ENCODE measurements around the gene KIF18A.
"Not testable (repeated sequence)": the region's sequence is repeated elsewhere in the genome, so short reads cannot be mapped to it uniquely, and the experiment has no call there.

Gene KIF18A

GRCh38 chr11:28106353-28107043 is 1.5 kb downstream of the KIF18A start:
- no peak for DNase-seq

GRCh38 chr11:28105869-28106268 is 2.1 kb downstream of the KIF18A start:
- DNase-seq: no peak

GRCh38 chr11:28104984-28105383 is 3.0 kb downstream of the KIF18A start:
- DNase-seq: no peak

GRCh38 chr11:28104425-28104824 is 3.5 kb downstream of the KIF18A start:
- no peak for DNase-seq

GRCh38 chr11:28102300-28102699 is 5.7 kb downstream of the KIF18A start:
- DNase-seq: not testable (repeated sequence)

DNA sequence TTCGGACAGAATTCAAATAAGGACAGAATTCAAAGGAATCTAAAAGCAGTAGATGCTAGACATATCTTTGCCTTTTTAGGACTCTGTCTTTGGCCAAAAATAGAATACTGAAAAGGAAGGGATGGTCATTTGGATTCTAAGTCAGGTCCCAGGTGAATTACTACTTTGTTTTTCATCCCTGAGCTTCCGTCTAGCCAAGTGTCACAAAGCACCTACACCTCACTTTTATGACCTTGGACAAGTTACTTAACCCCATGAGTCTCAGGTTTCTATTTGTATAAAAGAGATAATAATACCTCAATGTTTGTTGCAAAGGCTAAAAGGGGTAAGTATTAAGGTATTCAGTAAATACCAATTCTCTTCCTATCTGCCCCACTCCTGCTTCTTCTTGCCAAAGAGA is 7.3 kb downstream of the KIF18A start:
- DNase-seq: no peak

DNA sequence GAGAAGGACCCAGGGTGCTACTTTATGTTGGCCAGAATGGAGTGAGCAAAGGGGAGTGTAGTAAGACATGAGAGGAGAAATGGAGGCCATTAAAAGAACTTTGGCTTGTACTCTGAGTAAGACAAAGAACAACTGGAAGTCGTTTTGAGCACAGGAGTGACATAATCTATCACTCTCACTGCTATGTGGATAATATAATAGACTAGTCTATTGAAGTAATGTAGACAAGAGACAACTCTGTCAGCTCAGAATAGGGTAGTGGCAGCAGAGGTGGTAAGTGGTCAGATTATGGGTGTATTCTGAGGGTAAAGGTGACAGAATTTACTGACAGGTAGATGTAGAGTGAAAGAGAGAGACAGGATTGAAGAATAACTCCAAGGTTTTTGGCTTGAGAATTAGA is 8.2 kb downstream of the KIF18A start:
- no peak for DNase-seq

- no peak for DNase-seq
Measured at GRCh38 chr11:28098257-28098656, 9.7 kb downstream of the KIF18A start.

- no peak for DNase-seq
Measured at GRCh38 chr11:28092786-28093185, 15.2 kb downstream of the KIF18A start.

DNA sequence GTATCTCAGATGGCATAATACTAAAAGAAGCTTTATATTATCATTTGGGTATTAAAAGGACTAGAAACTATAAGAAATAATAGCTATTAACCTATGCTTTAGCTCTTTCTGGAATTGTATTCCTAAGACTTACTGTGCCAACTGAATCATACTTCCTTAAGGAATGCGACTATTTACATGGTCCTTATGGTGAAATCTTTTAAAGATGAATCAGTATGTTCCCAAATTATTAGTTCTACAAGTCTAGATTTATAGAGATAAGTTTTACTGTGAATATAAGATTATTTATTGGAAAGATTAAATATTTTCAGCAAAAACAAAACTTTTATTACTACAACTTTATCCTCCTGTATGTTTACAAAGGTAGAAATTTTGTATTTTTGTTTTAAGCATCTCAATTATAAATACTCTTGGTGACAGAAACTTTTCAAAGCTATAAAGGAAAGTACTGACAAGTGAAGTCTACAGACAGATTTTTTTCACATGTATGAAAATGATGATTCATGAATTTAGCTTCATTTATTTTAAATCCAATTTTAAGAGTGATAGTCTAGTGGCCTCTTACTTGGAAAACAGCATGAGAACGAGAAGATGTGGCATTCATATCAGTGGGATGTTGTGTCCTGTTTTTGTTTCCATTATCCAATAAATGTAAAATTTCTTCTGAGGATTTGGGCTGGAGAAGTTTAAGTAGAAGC is 17.8 kb downstream of the KIF18A start:
- DNase-seq: peak; percentile 74

DNA sequence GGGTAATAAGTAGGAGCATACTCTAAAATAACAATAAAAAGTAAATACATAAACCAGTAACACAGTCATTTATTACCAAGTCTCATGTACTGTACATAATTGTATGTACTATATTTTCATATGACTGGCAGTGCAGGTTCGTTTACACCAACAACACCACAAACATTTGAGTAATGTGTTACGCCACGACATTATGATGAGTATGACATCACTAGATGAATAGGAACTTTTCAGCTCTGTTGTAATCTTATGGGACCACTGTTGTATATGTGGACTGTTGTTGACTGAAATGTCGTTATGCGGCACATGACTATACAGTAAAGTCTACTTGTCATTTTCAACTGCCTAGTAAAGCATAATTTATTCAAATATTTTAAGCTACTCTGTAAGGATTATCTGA is 18.6 kb downstream of the KIF18A start:
- DNase-seq: peak; percentile 22

GRCh38 chr11:28087693-28088092 is 20.3 kb downstream of the KIF18A start:
- peak; percentile 23 for DNase-seq

- DNase-seq: not testable (repeated sequence)
Measured at GRCh38 chr11:28087192-28087591, 20.8 kb downstream of the KIF18A start.

GRCh38 chr11:28086569-28086968 is 21.4 kb downstream of the KIF18A start:
- peak; percentile 87 for DNase-seq

DNA sequence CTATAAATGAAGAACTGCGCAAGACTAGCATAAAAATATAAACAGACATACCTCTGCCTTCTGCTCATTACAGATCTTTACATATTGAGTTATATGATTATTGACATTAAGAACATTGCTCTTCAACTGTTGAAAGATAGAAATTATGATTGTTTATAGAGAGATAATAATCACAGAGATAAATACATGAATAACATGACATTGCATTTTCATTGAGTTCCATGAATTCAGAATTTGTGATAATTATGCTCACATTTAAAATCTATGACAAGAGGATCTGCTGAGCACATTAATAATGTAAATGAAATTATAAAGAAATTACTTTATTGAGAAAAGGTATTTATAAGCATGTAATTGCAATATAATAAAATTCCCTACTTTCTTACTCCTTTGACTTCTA is 24.8 kb downstream of the KIF18A start:
- DNase-seq: no peak

DNA sequence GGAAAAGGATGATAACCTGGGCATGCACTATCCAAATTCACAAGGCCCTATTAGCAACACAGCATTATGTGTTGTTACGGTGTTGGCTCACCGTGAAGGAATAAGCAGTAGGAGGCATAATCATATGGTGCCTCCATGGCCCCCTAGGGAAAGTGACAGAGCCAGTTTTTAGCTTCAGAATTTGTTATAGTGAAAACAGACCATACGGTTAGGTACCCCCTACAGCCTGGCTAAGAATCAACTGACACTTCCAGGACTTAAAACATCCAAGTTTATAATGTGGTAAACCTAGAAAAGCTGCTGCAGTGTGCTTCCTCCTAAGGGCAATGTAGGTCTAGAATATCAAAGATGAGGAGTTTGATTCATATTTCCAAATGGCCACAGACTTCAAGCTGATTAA is 30.4 kb downstream of the KIF18A start:
- DNase-seq: no peak

- peak; percentile 74 for DNase-seq
Measured at GRCh38 chr11:28072321-28072720, 35.6 kb downstream of the KIF18A start.

GRCh38 chr11:28071305-28071704 is 36.7 kb downstream of the KIF18A start:
- no peak for DNase-seq

- DNase-seq: peak; percentile 54
Measured at GRCh38 chr11:28058333-28058732, 49.6 kb downstream of the KIF18A start.

DNA sequence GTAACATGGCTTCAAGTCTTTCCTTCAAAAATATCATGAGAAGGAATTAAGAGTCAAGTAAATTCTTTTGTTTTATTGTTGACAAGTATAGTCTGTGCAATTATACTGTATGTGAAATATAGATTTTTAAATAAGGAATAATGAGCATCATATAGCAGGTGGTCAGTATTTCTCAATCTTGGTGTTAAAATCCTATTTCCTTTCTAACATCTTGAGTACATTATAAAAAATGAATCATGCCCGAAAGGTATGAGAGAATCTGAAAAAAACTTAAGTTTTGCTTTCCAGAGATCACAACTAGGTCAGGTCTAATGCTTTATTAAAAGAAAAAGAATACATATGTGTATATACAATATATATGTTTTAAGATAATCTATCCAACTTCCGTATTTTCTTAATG is 53.1 kb downstream of the KIF18A start:
- no peak for DNase-seq

DNA sequence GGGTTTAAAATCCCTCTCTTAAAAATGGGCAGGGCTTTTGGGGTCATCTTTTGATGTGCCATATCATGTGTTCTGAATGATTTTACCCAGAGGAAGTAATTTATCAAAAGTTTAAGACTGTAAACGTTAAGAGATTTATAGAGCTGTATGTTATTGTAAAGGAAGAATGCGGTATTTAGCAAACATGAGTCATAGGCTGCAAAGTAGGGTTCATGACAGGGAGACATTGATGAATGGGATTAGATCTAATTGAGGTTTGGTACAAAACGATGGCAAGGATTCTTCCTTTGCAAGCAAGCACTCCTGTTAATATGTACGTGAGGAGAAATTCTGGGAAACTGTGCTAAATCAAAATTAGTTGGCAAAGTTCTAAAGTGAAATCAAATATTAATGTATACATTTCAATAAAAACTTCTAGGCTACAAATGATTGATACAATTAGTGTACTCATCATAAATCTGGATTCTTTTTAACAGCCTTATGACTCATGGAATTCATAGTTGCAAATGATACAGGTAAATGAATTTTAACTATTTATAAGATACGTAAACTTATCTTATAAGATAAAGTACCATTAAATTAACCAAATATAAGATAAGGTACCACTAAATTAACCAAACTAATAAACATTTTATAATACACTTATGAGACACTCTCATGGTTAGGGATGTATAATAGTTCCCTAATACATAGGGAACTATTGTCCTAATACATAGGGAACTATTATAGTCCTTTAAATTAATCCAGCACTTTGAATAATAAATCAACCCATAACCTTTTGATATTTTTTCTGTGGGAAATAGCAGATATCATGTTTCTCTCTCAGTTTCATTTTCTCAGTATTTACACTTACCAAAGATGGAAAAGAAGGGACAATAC is 58.4 kb downstream of the KIF18A start:
- peak; percentile 56 for DNase-seq

DNA sequence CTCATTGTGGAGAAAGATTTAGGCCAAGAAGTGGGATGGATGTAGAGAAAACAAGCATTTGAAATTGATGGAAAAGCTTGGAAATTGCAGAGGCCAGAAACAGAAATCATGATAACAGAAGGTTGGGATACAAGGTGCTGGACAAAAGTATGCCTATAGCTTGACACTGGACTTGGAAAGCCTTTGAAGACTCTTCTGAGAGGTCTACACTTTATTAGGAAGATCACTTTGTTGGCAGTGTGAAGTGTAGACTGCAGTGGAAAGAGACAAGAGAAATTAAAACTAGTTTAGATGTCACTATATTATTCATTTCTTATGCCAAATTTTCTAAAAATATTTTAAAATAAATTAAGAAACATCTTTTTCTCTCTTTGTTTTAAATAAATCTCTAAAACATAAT is 59.1 kb downstream of the KIF18A start:
- no peak for DNase-seq

DNA sequence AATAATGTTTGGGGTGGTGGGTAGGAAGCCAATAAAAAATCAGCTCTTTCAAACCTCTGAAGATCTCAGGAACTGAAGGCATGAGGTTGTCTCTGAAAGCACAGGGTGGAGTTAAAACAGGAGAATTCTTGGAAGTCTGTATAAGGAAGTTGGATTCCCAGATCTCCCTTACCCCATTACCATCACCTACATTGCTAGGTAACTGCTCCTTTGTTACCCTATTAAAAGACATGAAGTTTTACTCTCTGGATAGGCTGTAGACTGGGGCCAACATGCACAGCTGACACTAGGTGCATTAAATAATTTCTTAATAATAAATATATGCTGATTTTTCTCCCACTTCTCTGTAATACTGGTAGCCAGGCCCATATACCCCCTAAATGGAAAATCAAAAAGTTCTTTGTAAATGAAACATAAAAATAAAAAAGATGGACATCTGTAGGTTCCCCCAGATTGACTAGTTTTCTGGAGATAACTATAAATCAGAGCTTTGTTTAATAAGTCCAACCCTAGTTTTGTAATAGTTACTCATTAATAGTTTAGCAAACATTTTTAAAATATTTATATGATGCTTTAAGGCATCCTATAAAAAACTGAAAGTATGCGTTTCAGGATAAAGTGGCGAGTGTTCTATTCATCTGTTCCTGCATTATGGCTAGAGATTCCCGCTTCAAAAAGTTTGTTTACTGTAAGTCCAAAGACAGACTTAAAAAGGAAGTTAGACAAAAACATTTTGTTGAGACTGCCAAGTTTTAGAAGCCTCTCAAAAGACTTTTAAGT is 63.8 kb downstream of the KIF18A start:
- DNase-seq: no peak

All from fibroblast of skin of scalp (primary cell).